ENCODE results near the gene UNC13A. TPM values are rescaled to one million over a fixed set of nuclear protein-coding genes. Genes with fewer than 3 reads are reported as not detected.

The UNC13A gene
- total RNA-seq, 1 experiment from 2014 or later = 29.0 TPM

DNA sequence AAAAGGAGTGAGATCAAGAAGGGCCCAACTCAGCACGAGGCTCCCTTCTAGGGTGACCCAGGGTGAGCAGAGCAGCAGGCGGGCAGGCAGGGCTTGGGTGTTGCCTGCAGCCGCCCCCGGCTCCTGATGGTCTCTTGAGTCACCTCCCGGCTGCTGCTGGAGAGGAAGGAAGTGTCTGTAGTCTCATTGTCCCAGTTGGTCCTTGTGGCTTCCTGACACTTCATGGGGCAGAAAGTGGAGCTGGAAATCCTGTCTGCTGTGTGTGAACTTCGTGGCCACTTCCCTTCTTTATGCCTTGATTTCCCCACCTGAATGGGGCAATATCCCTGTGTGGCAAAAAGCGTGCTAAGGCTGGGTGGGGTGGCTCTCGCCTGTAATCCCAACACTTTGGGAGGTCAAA is 33.7 kb upstream of the UNC13A start:
- no peaks in the 10 kb centered on the region for H3K27me3 ChIP-seq (ENCODE audit: insufficient read depth, low read length)
- intact Hi-C loops (cut with micrococcal nuclease) = no loop called here
- H4K20me1 ChIP-seq (ENCODE audit: insufficient read depth) = no peaks in the 10 kb centered on the region
- peaks cover 33% of the 10 kb centered on the region for H3K79me2 ChIP-seq (ENCODE audit: insufficient read depth, low read length)
- no peak overlapping the region for H3K9ac ChIP-seq (ENCODE audit: low read length)
- H3K9me3 ChIP-seq (ENCODE audit: control insufficient read depth in 1 of 2, insufficient read depth in 1 of 2, low read depth in 1 of 2, low read length in 2 of 2) = no peaks in the 10 kb centered on the region
- ChIA-PET RAD21 (ENCODE audit: low non-redundant PET in 1 of 2, low total read pairs in 2 of 2, uncharacterized antibody in 2 of 2, unreplicated experiment in 2 of 2) (no interaction called here), POLR2A (no interaction called here), CTCF (no interaction called here)
- peaks cover 7 to 17% of the 10 kb centered on the region in 2 experiments; a peak in 2 of 4 replicates for H3K36me3 ChIP-seq (ENCODE audit: control insufficient read depth in 1 of 2, insufficient read depth in 2 of 2, low read length in 2 of 2)
- H3K9me2 ChIP-seq (ENCODE audit: insufficient read depth) = no peaks in the 10 kb centered on the region
- H3K4me1 ChIP-seq (ENCODE audit: control insufficient read depth in 1 of 2, insufficient read depth in 2 of 2, low read length in 2 of 2) = peaks cover 13 to 35% of the 10 kb centered on the region in 2 experiments
- no peak for DNase-seq (ENCODE audit: low read depth, low spot score)
- TF ChIP-seq, protein P1, sequence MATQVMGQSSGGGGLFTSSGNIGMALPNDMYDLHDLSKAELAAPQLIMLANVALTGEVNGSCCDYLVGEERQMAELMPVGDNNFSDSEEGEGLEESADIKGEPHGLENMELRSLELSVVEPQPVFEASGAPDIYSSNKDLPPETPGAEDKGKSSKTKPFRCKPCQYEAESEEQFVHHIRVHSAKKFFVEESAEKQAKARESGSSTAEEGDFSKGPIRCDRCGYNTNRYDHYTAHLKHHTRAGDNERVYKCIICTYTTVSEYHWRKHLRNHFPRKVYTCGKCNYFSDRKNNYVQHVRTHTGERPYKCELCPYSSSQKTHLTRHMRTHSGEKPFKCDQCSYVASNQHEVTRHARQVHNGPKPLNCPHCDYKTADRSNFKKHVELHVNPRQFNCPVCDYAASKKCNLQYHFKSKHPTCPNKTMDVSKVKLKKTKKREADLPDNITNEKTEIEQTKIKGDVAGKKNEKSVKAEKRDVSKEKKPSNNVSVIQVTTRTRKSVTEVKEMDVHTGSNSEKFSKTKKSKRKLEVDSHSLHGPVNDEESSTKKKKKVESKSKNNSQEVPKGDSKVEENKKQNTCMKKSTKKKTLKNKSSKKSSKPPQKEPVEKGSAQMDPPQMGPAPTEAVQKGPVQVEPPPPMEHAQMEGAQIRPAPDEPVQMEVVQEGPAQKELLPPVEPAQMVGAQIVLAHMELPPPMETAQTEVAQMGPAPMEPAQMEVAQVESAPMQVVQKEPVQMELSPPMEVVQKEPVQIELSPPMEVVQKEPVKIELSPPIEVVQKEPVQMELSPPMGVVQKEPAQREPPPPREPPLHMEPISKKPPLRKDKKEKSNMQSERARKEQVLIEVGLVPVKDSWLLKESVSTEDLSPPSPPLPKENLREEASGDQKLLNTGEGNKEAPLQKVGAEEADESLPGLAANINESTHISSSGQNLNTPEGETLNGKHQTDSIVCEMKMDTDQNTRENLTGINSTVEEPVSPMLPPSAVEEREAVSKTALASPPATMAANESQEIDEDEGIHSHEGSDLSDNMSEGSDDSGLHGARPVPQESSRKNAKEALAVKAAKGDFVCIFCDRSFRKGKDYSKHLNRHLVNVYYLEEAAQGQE (IDR thresholded peaks at IDR 0.05; ENCODE audit: low read depth) = no peak
- no peak for TF ChIP-seq RAD21 (IDR thresholded peaks at IDR 0.05; ENCODE audit: low read depth)
- no peak for TF ChIP-seq SIN3A (IDR thresholded peaks at IDR 0.05; ENCODE audit: low read depth)
- no peak for TF ChIP-seq YY1 (IDR thresholded peaks at IDR 0.05; ENCODE audit: extremely low read depth, insufficient replicate concordance, low read depth, low read length)
- TF ChIP-seq JUND (IDR thresholded peaks at IDR 0.05) = no peak
- TF ChIP-seq EGR1 (IDR thresholded peaks at IDR 0.05; ENCODE audit: low read depth) = no peak
- TF ChIP-seq EZH2phosphoT487 (IDR thresholded peaks at IDR 0.05; ENCODE audit: borderline replicate concordance) = no peak
- TF ChIP-seq CEBPB (IDR thresholded peaks at IDR 0.05; ENCODE audit: low read depth) = no peak
- TF ChIP-seq, protein P2, sequence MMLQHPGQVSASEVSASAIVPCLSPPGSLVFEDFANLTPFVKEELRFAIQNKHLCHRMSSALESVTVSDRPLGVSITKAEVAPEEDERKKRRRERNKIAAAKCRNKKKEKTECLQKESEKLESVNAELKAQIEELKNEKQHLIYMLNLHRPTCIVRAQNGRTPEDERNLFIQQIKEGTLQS (IDR thresholded peaks at IDR 0.05) = no peak
- no peak for TF ChIP-seq SRF (IDR thresholded peaks at IDR 0.05; ENCODE audit: low read depth)
- no peak for TF ChIP-seq CBX3 (IDR thresholded peaks at IDR 0.05; ENCODE audit: low read depth)
- TF ChIP-seq TCF7L2 (IDR thresholded peaks at IDR 0.05; ENCODE audit: borderline replicate concordance, extremely low read depth, insufficient read depth, insufficient read length) = no peak
- TF ChIP-seq SP1 (IDR thresholded peaks at IDR 0.05; ENCODE audit: low read depth) = no peak
- TF ChIP-seq, protein P3, sequence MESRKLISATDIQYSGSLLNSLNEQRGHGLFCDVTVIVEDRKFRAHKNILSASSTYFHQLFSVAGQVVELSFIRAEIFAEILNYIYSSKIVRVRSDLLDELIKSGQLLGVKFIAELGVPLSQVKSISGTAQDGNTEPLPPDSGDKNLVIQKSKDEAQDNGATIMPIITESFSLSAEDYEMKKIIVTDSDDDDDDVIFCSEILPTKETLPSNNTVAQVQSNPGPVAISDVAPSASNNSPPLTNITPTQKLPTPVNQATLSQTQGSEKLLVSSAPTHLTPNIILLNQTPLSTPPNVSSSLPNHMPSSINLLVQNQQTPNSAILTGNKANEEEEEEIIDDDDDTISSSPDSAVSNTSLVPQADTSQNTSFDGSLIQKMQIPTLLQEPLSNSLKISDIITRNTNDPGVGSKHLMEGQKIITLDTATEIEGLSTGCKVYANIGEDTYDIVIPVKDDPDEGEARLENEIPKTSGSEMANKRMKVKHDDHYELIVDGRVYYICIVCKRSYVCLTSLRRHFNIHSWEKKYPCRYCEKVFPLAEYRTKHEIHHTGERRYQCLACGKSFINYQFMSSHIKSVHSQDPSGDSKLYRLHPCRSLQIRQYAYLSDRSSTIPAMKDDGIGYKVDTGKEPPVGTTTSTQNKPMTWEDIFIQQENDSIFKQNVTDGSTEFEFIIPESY (IDR thresholded peaks at IDR 0.05; ENCODE audit: extremely low read depth, insufficient replicate concordance, low read length) = no peak
- no peak for TF ChIP-seq POLR2A (IDR thresholded peaks at IDR 0.05; ENCODE audit: borderline replicate concordance, extremely low read depth, insufficient read depth, insufficient read length)
- TF ChIP-seq FOSL1 (IDR thresholded peaks at IDR 0.05; ENCODE audit: low read depth) = no peak
- TF ChIP-seq ELF1 (IDR thresholded peaks at IDR 0.05; ENCODE audit: borderline replicate concordance, low read depth) = no peak
- TF ChIP-seq ZNF274 (IDR thresholded peaks at IDR 0.05; ENCODE audit: low read depth, low read length) = no peak
- TF ChIP-seq, protein P4, sequence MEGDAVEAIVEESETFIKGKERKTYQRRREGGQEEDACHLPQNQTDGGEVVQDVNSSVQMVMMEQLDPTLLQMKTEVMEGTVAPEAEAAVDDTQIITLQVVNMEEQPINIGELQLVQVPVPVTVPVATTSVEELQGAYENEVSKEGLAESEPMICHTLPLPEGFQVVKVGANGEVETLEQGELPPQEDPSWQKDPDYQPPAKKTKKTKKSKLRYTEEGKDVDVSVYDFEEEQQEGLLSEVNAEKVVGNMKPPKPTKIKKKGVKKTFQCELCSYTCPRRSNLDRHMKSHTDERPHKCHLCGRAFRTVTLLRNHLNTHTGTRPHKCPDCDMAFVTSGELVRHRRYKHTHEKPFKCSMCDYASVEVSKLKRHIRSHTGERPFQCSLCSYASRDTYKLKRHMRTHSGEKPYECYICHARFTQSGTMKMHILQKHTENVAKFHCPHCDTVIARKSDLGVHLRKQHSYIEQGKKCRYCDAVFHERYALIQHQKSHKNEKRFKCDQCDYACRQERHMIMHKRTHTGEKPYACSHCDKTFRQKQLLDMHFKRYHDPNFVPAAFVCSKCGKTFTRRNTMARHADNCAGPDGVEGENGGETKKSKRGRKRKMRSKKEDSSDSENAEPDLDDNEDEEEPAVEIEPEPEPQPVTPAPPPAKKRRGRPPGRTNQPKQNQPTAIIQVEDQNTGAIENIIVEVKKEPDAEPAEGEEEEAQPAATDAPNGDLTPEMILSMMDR (IDR thresholded peaks at IDR 0.05 in 2 of 3, conservative IDR thresholded peaks at IDR 0.05 in 1 of 3; ENCODE audit: borderline replicate concordance in 1 of 3, insufficient read depth in 1 of 3, low read depth in 2 of 3, low read length in 2 of 3) = no peak
- TF ChIP-seq POLR2AphosphoS5 (IDR thresholded peaks at IDR 0.05; ENCODE audit: low read depth, low read length) = no peak
- peak overlapping the region; percentile 82; the same call in 1 of the 2 replicates for H3K4me2 ChIP-seq (ENCODE audit: low read length)
- no peak overlapping the region for H2AFZ ChIP-seq (ENCODE audit: low read depth, low read length, poor library complexity, severe bottlenecking)
- no peak for ATAC-seq
- H3K27ac ChIP-seq (ENCODE audit: low read depth, low read length) = no peak overlapping the region
- no peak overlapping the region for H3K4me3 ChIP-seq (replicated peaks in 1 of 2; ENCODE audit: low read depth in 1 of 2, low read length in 2 of 2)
- BruUV-seq (replicated peaks) = no TSS peak

Data from HCT116 (cell line).